Stimulated activated CD8-positive, alpha-beta memory T cell treated with anti-CD3 and anti-CD28 coated beads, Interleukin-4, amount 100 ng/mL, for 1 hour (primary cell): ENCODE results near the gene SEC23B.
"Not testable (repeated sequence)": the region's sequence is repeated elsewhere in the genome, so short reads cannot be mapped to it uniquely, and the experiment has no call there.

Experiments used
- DNase-seq, 2 donors: peaks; one replicate each; pipeline ENCODE4 v3.0.0-alpha.2; 2020; ENCODE audit warnings: low read depth in 2 of 2, low spot score in 1 of 2

Gene SEC23B

GRCh38 chr20:18507218-18508191 is at the start of gene SEC23B:
SEC23B (plus strand) TSS chr20:18507940; CDS start chr20:18510836, 2,896 bp downstream.
- DNase-seq, result peak; percentile 96 to 97

GRCh38 chr20:18465536-18466200 is 42.1 kb upstream of the SEC23B start:
- no peak for DNase-seq

- DNase-seq, result no peak
Measured at GRCh38 chr20:18466574-18466893, 41.2 kb upstream of the SEC23B start.

- peak; percentile 80 to 81 for DNase-seq
Measured at GRCh38 chr20:18466894-18467730, 40.6 kb upstream of the SEC23B start, which contains the start of the genes DZANK1 and POLR3F. DZANK1 (minus strand) TSS chr20:18467030; CDS start chr20:18465358, 1,672 bp downstream. POLR3F (plus strand) TSS chr20:18467390; CDS start chr20:18467507, 117 bp downstream.

GRCh38 chr20:18477218-18477617 is 30.5 kb upstream of the SEC23B start:
- DNase-seq, result no peak

GRCh38 chr20:18477821-18478220 is 29.9 kb upstream of the SEC23B start:
- no peak for DNase-seq

- no peak for DNase-seq
Measured at GRCh38 chr20:18481596-18481995, 26.1 kb upstream of the SEC23B start.

GRCh38 chr20:18488301-18488700 is 19.4 kb upstream of the SEC23B start:
- DNase-seq, result no peak

- DNase-seq, result no peak
Measured at GRCh38 chr20:18496042-18496441, 11.7 kb upstream of the SEC23B start.

GRCh38 chr20:18496740-18497592 is 10.8 kb upstream of the SEC23B start, which contains the start of gene RBBP9:
RBBP9 (minus strand) TSS chr20:18497225; CDS start chr20:18497167, 58 bp downstream.
- DNase-seq, result peak; percentile 38 to 55

- no peak for DNase-seq
Measured at GRCh38 chr20:18497603-18498002, 10.1 kb upstream of the SEC23B start.

- not testable (repeated sequence) for DNase-seq
Measured at GRCh38 chr20:18501672-18502071, 6.1 kb upstream of the SEC23B start.

GRCh38 chr20:18504479-18505060 is 3.2 kb upstream of the SEC23B start:
- DNase-seq, result no peak

- no peak for DNase-seq
Measured at GRCh38 chr20:18506744-18507143, 996 bp upstream of the SEC23B start.

- DNase-seq, result no peak
Measured at GRCh38 chr20:18511571-18511970, 3.8 kb downstream of the SEC23B start.

GRCh38 chr20:18513208-18513607 is 5.5 kb downstream of the SEC23B start:
- no peak for DNase-seq

- DNase-seq, result no peak
Measured at GRCh38 chr20:18514127-18514526, 6.4 kb downstream of the SEC23B start.

GRCh38 chr20:18515973-18516372 is 8.2 kb downstream of the SEC23B start:
- DNase-seq, result no peak

- DNase-seq, result not testable (repeated sequence)
Measured at GRCh38 chr20:18522066-18522465, 14.3 kb downstream of the SEC23B start.

- no peak for DNase-seq
Measured at GRCh38 chr20:18523066-18523465, 15.3 kb downstream of the SEC23B start.
